WTC11 (cell line): ENCODE results near the gene GID4. TPM values are rescaled to one million over a fixed set of nuclear protein-coding genes. Genes with fewer than 3 reads are reported as not detected.

Experiments used
- ATAC-seq: fragments of 200-7000 bp; cut with Tn5 transposase; 2 replicates; pipeline ENCODE4 v1.10.0; 2021; ENCODE audit warnings: mild to moderate bottlenecking, moderate library complexity
- CTCF ChIA-PET: fragments of 300-600 bp; sonication (Branson Sonifier 250); formaldehyde crosslinking; loops from one replicate; lab custom pipeline; 2021; ENCODE audit warnings: antibody characterized with exemption; lab: Charles Lee
- POLR2A ChIA-PET: fragments of 350-600 bp; sonication (Branson Sonifier 250); formaldehyde crosslinking; loops from one replicate; lab custom pipeline; 2021; ENCODE audit warnings: antibody characterized with exemption; lab: Charles Lee
- DNase-seq: peaks from one replicate; pipeline ENCODE4 v3.0.0; 2021; ENCODE audit warnings: low spot score
- H3K27ac Mint-ChIP-seq: 2 replicates; pipeline ENCODE4 v1.8.0; 2021; ENCODE audit warnings: mixed read lengths
- H3K27me3 Mint-ChIP-seq: 2 replicates; pipeline ENCODE4 v1.8.0; 2021; ENCODE audit warnings: low read depth, mild to moderate bottlenecking, moderate library complexity, mixed read lengths
- H3K36me3 Mint-ChIP-seq: 2 replicates; pipeline ENCODE4 v1.8.0; 2021; ENCODE audit warnings: mixed read lengths
- H3K4me1 Mint-ChIP-seq: 2 replicates; pipeline ENCODE4 v1.8.0; 2022; ENCODE audit warnings: mixed read lengths
- H3K4me3 Mint-ChIP-seq: 2 replicates; pipeline ENCODE4 v1.8.0; 2021; ENCODE audit warnings: mild to moderate bottlenecking, moderate library complexity, mixed read lengths
- H3K9me3 Mint-ChIP-seq: 2 replicates; pipeline ENCODE4 v1.8.0; 2021; ENCODE audit warnings: mixed read lengths
- GTF2I ChIP-seq: fragments of 250-450 bp; sonication (Bioruptor Pico); conservative IDR thresholded peaks from 2 replicates; pipeline ENCODE4 v1.4.0; 2021; ENCODE audit warnings: mild to moderate bottlenecking
- JAZF1 ChIP-seq: fragments of 250-450 bp; sonication (Bioruptor Pico); IDR thresholded peaks from 2 replicates; pipeline ENCODE4 v1.9.0; 2021; ENCODE audit warnings: moderate library complexity, mild to moderate bottlenecking, inconsistent platforms
- MXD4 ChIP-seq: fragments of 250-450 bp; sonication (Bioruptor Pico); IDR thresholded peaks from 2 replicates; pipeline ENCODE4 v1.8.0; 2021; ENCODE audit warnings: mild to moderate bottlenecking, moderate library complexity, borderline replicate concordance
- NFE2L1 ChIP-seq: sonication (generic); formaldehyde crosslinking; IDR thresholded peaks from 2 replicates; pipeline ENCODE4 v1.8.1; 2023; ENCODE audit warnings: missing genetic modification reagents
- NR1H2 ChIP-seq: sonication (generic); formaldehyde crosslinking; IDR thresholded peaks from 2 replicates; pipeline ENCODE4 v1.9.0; 2021; ENCODE audit warnings: mild to moderate bottlenecking, moderate library complexity, missing genetic modification reagents
- PRRX2 ChIP-seq: fragments of 250-450 bp; sonication (Bioruptor Pico); IDR thresholded peaks from 2 replicates; pipeline ENCODE4 v1.8.0; 2021; ENCODE audit warnings: mild to moderate bottlenecking
- RELA ChIP-seq: sonication (generic); formaldehyde crosslinking; IDR thresholded peaks from 2 replicates; pipeline ENCODE4 v1.8.1; 2022; ENCODE audit warnings: missing genetic modification reagents, mild to moderate bottlenecking, borderline replicate concordance
- SMAD4 ChIP-seq: sonication (generic); formaldehyde crosslinking; IDR thresholded peaks from 2 replicates; pipeline ENCODE4 v1.8.0; 2022; ENCODE audit warnings: mild to moderate bottlenecking, missing genetic modification reagents
- SOX15 ChIP-seq: fragments of 250-450 bp; sonication (Bioruptor Pico); IDR thresholded peaks from 2 replicates; pipeline ENCODE4 v1.9.0; 2021; ENCODE audit warnings: mild to moderate bottlenecking
- TP53 ChIP-seq: sonication (generic); formaldehyde crosslinking; IDR thresholded peaks from 2 replicates; pipeline ENCODE4 v1.8.1; 2023; ENCODE audit warnings: mild to moderate bottlenecking, missing genetic modification reagents
- ZNF317 ChIP-seq: sonication (generic); formaldehyde crosslinking; IDR thresholded peaks from 2 replicates; pipeline ENCODE4 v1.8.1; 2023; ENCODE audit warnings: low read depth, mild to moderate bottlenecking, moderate library complexity, missing genetic modification reagents, borderline replicate concordance
- ZNF423 ChIP-seq: fragments of 250-450 bp; sonication (Bioruptor Pico); IDR thresholded peaks from 2 replicates; pipeline ENCODE4 v2.1.2; 2022; ENCODE audit warnings: mild to moderate bottlenecking, moderate library complexity
- total RNA-seq: library from RNA; stranded (reverse); gene quantifications from 3 replicates; pipeline ENCODE4 v1.2.3, GENCODE V29; 2021
- TF ChIP-seq, protein P1 (sequence below): sonication (generic); formaldehyde crosslinking; IDR thresholded peaks from 2 replicates; pipeline ENCODE4 v1.8.0; 2022; ENCODE audit warnings: missing genetic modification reagents
- TF ChIP-seq, protein P2 (sequence below): fragments of 250-450 bp; sonication (Bioruptor Pico); conservative IDR thresholded peaks from 2 replicates; pipeline ENCODE4 v1.9.0; 2021; ENCODE audit warnings: mild to moderate bottlenecking
- TF ChIP-seq, protein P3 (sequence below): fragments of 250-450 bp; sonication (Bioruptor Pico); IDR thresholded peaks from 2 replicates; pipeline ENCODE4 v1.9.0; 2021; ENCODE audit warnings: moderate library complexity, mild to moderate bottlenecking, inconsistent platforms, borderline replicate concordance
- TF ChIP-seq, protein P4 (sequence below): fragments of 200-600 bp; IDR thresholded peaks from 2 replicates; pipeline ENCODE4 v1.8.0; 2022; ENCODE audit warnings: antibody characterized with exemption
- TF ChIP-seq, protein P5 (sequence below): sonication (generic); formaldehyde crosslinking; IDR thresholded peaks from 2 replicates; pipeline ENCODE4 v1.8.1; 2022; ENCODE audit warnings: mild to moderate bottlenecking, moderate library complexity, missing genetic modification reagents
- TF ChIP-seq, protein P6 (sequence below): sonication (generic); formaldehyde crosslinking; conservative IDR thresholded peaks from 2 replicates; pipeline ENCODE4 v1.8.1; 2023; ENCODE audit warnings: mild to moderate bottlenecking, low read depth, missing genetic modification reagents, moderate library complexity

The GID4 gene
- total RNA-seq, 1 experiment from 2014 or later: 16.0 TPM

DNA sequence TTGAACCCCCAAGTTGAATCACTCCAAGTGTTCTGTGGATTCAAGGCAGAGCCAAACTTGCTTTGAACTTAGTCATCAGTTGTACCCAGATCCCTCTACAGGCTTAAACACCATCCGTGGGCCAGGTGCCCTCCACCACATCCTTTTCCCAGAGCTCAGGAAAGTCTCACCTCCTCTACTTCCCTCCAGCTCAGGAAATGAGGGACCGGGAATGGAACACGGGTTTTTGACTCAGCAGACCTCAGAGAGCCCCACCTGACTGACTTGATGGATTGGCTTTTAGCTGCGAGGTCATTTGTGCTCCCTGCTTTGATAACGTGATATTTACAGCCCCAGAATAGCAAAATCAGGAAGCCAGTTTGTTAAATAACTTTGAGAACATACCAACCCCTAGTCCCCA is 20.1 kb downstream of the GID4 start (continued):
- TF ChIP-seq, protein P1, sequence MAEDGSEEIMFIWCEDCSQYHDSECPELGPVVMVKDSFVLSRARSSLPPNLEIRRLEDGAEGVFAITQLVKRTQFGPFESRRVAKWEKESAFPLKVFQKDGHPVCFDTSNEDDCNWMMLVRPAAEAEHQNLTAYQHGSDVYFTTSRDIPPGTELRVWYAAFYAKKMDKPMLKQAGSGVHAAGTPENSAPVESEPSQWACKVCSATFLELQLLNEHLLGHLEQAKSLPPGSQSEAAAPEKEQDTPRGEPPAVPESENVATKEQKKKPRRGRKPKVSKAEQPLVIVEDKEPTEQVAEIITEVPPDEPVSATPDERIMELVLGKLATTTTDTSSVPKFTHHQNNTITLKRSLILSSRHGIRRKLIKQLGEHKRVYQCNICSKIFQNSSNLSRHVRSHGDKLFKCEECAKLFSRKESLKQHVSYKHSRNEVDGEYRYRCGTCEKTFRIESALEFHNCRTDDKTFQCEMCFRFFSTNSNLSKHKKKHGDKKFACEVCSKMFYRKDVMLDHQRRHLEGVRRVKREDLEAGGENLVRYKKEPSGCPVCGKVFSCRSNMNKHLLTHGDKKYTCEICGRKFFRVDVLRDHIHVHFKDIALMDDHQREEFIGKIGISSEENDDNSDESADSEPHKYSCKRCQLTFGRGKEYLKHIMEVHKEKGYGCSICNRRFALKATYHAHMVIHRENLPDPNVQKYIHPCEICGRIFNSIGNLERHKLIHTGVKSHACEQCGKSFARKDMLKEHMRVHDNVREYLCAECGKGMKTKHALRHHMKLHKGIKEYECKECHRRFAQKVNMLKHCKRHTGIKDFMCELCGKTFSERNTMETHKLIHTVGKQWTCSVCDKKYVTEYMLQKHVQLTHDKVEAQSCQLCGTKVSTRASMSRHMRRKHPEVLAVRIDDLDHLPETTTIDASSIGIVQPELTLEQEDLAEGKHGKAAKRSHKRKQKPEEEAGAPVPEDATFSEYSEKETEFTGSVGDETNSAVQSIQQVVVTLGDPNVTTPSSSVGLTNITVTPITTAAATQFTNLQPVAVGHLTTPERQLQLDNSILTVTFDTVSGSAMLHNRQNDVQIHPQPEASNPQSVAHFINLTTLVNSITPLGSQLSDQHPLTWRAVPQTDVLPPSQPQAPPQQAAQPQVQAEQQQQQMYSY (CRISPR knock-in tag): no peak
- TF ChIP-seq, protein P2, sequence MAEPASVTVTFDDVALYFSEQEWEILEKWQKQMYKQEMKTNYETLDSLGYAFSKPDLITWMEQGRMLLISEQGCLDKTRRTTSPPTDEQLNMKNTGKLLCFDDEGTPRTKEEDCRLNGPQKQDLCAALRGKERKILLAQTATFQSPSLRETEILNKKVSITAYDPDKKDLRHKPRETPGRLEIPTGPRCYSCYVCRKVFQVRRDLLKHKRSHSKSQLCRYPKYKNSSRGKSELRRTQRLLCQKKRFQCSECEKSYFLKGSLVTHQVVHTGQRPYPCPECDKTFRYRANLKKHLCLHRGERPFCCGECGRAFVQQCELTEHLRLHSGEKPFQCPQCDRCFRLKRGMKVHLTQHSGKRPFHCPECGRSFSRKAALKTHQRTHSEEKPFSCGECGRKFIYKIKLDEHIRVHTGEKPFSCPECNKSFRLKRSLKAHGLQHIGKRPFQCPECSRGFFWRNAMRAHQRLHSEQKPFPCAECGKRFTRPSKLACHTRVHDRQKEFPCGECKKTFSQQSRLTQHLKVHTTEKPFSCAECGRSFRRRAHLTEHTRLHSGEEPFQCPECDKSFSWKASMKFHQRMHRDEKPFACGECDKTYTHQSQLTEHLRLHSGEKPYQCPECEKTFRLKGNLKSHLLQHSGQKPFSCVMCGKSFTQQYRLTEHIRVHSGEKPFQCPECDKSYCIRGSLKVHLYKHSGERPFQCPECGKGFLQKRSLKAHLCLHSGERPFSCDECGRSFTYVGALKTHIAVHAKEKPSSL (CRISPR knock-in tag): no peak
- TF ChIP-seq NR1H2 (no peak), MXD4 (CRISPR knock-in tag) (no peak), GTF2I (no peak), JAZF1 (no peak), PRRX2 (CRISPR knock-in tag) (no peak), RELA (CRISPR knock-in tag) (no peak)
- TF ChIP-seq, protein P3, sequence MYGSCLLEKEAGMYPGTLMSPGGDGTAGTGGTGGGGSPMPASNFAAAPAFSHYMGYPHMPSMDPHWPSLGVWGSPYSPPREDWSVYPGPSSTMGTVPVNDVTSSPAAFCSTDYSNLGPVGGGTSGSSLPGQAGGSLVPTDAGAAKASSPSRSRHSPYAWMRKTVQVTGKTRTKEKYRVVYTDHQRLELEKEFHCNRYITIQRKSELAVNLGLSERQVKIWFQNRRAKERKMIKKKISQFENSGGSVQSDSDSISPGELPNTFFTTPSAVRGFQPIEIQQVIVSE (CRISPR knock-in tag): no peak

DNA sequence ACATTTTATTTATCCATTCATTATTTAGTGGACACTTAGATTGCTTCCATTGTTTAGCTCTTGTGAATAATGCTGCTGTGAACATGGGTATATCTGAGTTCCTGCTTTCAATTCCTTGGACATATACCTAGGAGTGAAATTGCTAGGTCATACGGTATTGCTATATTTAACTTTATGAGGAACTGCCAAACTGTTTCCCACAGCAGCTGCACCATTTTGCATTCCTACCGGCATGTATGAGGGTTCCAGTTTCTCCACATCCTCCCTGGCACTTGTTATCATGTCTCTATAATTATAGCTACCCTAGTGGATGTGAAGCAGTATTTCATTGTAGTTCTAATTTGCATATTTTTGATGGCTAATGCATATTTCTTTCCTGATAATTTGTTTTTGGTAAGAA is 24.8 kb downstream of the GID4 start:
- Mint-ChIP-seq H3K36me3 (peaks cover 19% of the 10 kb centered on the region), H3K4me3 (no peak overlapping the region), H3K27ac (no peak overlapping the region), H3K9me3 (no peaks in the 10 kb centered on the region), H3K4me1 (no peaks in the 10 kb centered on the region), H3K27me3 (no peaks in the 10 kb centered on the region)
- TF ChIP-seq, protein P4, sequence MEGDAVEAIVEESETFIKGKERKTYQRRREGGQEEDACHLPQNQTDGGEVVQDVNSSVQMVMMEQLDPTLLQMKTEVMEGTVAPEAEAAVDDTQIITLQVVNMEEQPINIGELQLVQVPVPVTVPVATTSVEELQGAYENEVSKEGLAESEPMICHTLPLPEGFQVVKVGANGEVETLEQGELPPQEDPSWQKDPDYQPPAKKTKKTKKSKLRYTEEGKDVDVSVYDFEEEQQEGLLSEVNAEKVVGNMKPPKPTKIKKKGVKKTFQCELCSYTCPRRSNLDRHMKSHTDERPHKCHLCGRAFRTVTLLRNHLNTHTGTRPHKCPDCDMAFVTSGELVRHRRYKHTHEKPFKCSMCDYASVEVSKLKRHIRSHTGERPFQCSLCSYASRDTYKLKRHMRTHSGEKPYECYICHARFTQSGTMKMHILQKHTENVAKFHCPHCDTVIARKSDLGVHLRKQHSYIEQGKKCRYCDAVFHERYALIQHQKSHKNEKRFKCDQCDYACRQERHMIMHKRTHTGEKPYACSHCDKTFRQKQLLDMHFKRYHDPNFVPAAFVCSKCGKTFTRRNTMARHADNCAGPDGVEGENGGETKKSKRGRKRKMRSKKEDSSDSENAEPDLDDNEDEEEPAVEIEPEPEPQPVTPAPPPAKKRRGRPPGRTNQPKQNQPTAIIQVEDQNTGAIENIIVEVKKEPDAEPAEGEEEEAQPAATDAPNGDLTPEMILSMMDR: no peak
- TF ChIP-seq, protein P5, sequence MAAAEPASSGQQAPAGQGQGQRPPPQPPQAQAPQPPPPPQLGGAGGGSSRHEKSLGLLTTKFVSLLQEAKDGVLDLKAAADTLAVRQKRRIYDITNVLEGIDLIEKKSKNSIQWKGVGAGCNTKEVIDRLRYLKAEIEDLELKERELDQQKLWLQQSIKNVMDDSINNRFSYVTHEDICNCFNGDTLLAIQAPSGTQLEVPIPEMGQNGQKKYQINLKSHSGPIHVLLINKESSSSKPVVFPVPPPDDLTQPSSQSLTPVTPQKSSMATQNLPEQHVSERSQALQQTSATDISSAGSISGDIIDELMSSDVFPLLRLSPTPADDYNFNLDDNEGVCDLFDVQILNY: no peak
- TF ChIP-seq TP53 (CRISPR knock-in tag): no peak
- no peak for TF ChIP-seq SMAD4 (CRISPR knock-in tag)
- TF ChIP-seq, protein P6, sequence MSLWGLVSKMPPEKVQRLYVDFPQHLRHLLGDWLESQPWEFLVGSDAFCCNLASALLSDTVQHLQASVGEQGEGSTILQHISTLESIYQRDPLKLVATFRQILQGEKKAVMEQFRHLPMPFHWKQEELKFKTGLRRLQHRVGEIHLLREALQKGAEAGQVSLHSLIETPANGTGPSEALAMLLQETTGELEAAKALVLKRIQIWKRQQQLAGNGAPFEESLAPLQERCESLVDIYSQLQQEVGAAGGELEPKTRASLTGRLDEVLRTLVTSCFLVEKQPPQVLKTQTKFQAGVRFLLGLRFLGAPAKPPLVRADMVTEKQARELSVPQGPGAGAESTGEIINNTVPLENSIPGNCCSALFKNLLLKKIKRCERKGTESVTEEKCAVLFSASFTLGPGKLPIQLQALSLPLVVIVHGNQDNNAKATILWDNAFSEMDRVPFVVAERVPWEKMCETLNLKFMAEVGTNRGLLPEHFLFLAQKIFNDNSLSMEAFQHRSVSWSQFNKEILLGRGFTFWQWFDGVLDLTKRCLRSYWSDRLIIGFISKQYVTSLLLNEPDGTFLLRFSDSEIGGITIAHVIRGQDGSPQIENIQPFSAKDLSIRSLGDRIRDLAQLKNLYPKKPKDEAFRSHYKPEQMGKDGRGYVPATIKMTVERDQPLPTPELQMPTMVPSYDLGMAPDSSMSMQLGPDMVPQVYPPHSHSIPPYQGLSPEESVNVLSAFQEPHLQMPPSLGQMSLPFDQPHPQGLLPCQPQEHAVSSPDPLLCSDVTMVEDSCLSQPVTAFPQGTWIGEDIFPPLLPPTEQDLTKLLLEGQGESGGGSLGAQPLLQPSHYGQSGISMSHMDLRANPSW (CRISPR knock-in tag): no peak
- no peak for TF ChIP-seq NFE2L1 (CRISPR knock-in tag)
- TF ChIP-seq ZNF317 (CRISPR knock-in tag): no peak
- no peak for TF ChIP-seq SOX15 (CRISPR knock-in tag)
- no peak for TF ChIP-seq ZNF423
- ChIA-PET POLR2A (no interaction called here), CTCF (no interaction called here)
- DNase-seq (no peak), ATAC-seq (no peak)
